HepG2 (cell line): ENCODE data around the gene MEAF6. TPM values are rescaled to one million over a fixed set of nuclear protein-coding genes. Genes with fewer than 3 reads are reported as not detected.
A peak's percentile ranks its signal among the peaks of the same experiment; 100 is the strongest.

Experiments
- ATAC-seq: fragments of 200-7000 bp; cut with Tn5 transposase; 3 replicates; pipeline ENCODE4 v1.9.1; 2020; ENCODE audit warnings: mild to moderate bottlenecking, moderate library complexity
- BruUV-seq: library from RNA; stranded (reverse); fragments of 400-500 nt; replicated peaks from 2 replicates; lab custom pipeline; 2021; lab: Mats Ljungman, UMichigan
- CTCF ChIA-PET: fragments of 300-600 bp; formaldehyde crosslinking; extraction: SDS; loops from one replicate; lab custom pipeline; 2021; ENCODE audit warnings: low total read pairs, inconsistent platforms, low intra/inter-chr PET ratio; lab: Yijun Ruan, JAX
- POLR2A ChIA-PET: fragments of 350-600 bp; sonication (Branson Sonifier 250); formaldehyde crosslinking; loops from one replicate; lab custom pipeline; 2020; ENCODE audit warnings: antibody characterized with exemption, inconsistent platforms; lab: Yijun Ruan, JAX
- DNase-seq: peaks from one replicate; pipeline ENCODE4 v3.0.0-alpha.2; 2015; ENCODE audit warnings: low spot score
- FAIRE-seq: peaks from 3 replicates; lab custom pipeline; 2011; peaks lifted over from hg19 to GRCh38; lab: Jason Lieb, UNC
- H2AFZ ChIP-seq: one replicate; pipeline ENCODE4 v1.6.1; 2011; ENCODE audit warnings: low read length, inconsistent platforms
- H3K27ac ChIP-seq: fragments of 300-600 bp; 3 replicates; pipeline ENCODE4 v1.8.0; 2011; ENCODE audit warnings: mixed run types, mild to moderate bottlenecking, mixed read lengths, low read length, inconsistent platforms; ENCODE audit not compliant: insufficient read depth; ENCODE audit errors: extremely low read length
- H3K27me3 ChIP-seq, 2 experiments: fragments of 200-600 bp in 1 of 2; 2 replicates in 1 of 2; 3 replicates in 1 of 2; pipeline versions ENCODE4 v1.6.0 to v1.8.0; 2011; ENCODE audit warnings: low read length in 2 of 2, mild to moderate bottlenecking in 2 of 2, moderate library complexity in 2 of 2, inconsistent platforms in 1 of 2; ENCODE audit not compliant: insufficient read depth in 2 of 2, control insufficient read depth in 1 of 2
- H3K36me3 ChIP-seq, 2 experiments: fragments of 200-600 bp in 1 of 2; replicated peaks in 1 of 2; 2 replicates in 1 of 2; 3 replicates in 1 of 2; pipeline versions ENCODE4 v1.5.1 to v1.8.0; 2011; ENCODE audit warnings: low read length in 2 of 2, inconsistent platforms in 1 of 2; ENCODE audit not compliant: insufficient read depth in 2 of 2, control insufficient read depth in 1 of 2
- H3K4me1 ChIP-seq: 2 replicates; pipeline ENCODE4 v1.5.1; 2012; ENCODE audit warnings: low read length, inconsistent platforms; ENCODE audit not compliant: insufficient read depth
- H3K4me2 ChIP-seq: 2 replicates; pipeline ENCODE4 v1.6.0; 2011; ENCODE audit warnings: low read depth, low read length, inconsistent platforms
- H3K4me3 ChIP-seq, 3 experiments: fragments of 200-600 bp in 1 of 3; sonication (generic), shearing (Covaris generic) in 1 of 3; replicated peaks in 1 of 3; 2 replicates each; pipeline ENCODE4 v1.5.1; 2011 to 2016; ENCODE audit warnings: low read length in 3 of 3, inconsistent platforms in 2 of 3, low read depth in 2 of 3, mild to moderate bottlenecking in 2 of 3, control low read depth in 1 of 3, mixed read lengths in 1 of 3; ENCODE audit not compliant: insufficient read depth in 1 of 3
- H3K79me2 ChIP-seq: one replicate; pipeline ENCODE4 v1.6.1; 2011; ENCODE audit warnings: low read length, inconsistent platforms; ENCODE audit not compliant: insufficient read depth
- H3K9ac ChIP-seq: 2 replicates; pipeline ENCODE4 v1.6.0; 2011; ENCODE audit warnings: mild to moderate bottlenecking, low read depth, low read length, inconsistent platforms; ENCODE audit not compliant: insufficient read depth
- H3K9me3 ChIP-seq: 2 replicates; pipeline ENCODE4 v1.5.1; 2012; ENCODE audit warnings: mild to moderate bottlenecking, low read length
- H4K20me1 ChIP-seq: 2 replicates; pipeline ENCODE4 v1.6.0; 2011; ENCODE audit warnings: inconsistent platforms, mild to moderate bottlenecking, low read length, moderate library complexity; ENCODE audit not compliant: insufficient read depth
- HNF4A ChIP-seq: sonication (generic); formaldehyde crosslinking; IDR thresholded peaks from 2 replicates; pipeline ENCODE4 v1.4.0; 2020; ENCODE audit warnings: missing genetic modification reagents
- SUZ12 ChIP-seq: fragments of 150-350 bp; IDR thresholded peaks from 2 replicates; pipeline ENCODE4 v1.6.1; 2014; ENCODE audit warnings: low read depth, low read length
- TBL1XR1 ChIP-seq: fragments of 150-350 bp; IDR thresholded peaks from 2 replicates; pipeline ENCODE4 v1.6.1; 2014; ENCODE audit warnings: borderline replicate concordance, low read length; ENCODE audit not compliant: partially characterized antibody
- ZFP37 ChIP-seq: sonication (generic); formaldehyde crosslinking; IDR thresholded peaks from 2 replicates; pipeline ENCODE4 v1.4.0; 2020; ENCODE audit warnings: missing genetic modification reagents, borderline replicate concordance
- ZNF234 ChIP-seq: sonication (generic); formaldehyde crosslinking; conservative IDR thresholded peaks from 2 replicates; pipeline ENCODE4 v1.5.1; 2020; ENCODE audit warnings: mild to moderate bottlenecking, missing genetic modification reagents
- ZNF589 ChIP-seq: sonication (generic); formaldehyde crosslinking; conservative IDR thresholded peaks from 2 replicates; pipeline ENCODE4 v1.8.0; 2022; ENCODE audit warnings: mild to moderate bottlenecking, moderate library complexity, missing genetic modification reagents
- ZNF780A ChIP-seq: sonication (generic); formaldehyde crosslinking; IDR thresholded peaks from 2 replicates; pipeline ENCODE4 v1.8.0; 2022; ENCODE audit warnings: mild to moderate bottlenecking, missing genetic modification reagents, moderate library complexity
- ZNF788 ChIP-seq: sonication (generic); formaldehyde crosslinking; IDR thresholded peaks from 2 replicates; pipeline ENCODE4 v1.5.0; 2020; ENCODE audit warnings: mild to moderate bottlenecking, missing genetic modification reagents, borderline replicate concordance
- WGBS: methylation state at CpG from one replicate; pipeline ENCODE4 v1.1.6; 2017; ENCODE audit warnings: low lambda C conversion rate; 5-methylcytosine and 5-hydroxymethylcytosine counted together
- in situ Hi-C: cut with HindIII; loops from 2 replicates; pipeline ENCODE4 v1.10.0; 2017; ENCODE audit warnings: low pct_unique_long_range_greater_than_20kb; ENCODE audit not compliant: extremely low pct_ligation_motif_present
- intact Hi-C: fragments of 100-400 bp; cut with micrococcal nuclease; formaldehyde crosslinking; loops from one replicate; pipeline ENCODE4 v1.10.0; 2022; ENCODE audit not compliant: unreplicated experiment
- polyA plus RNA-seq, 8 experiments: library from polyadenylated mRNA; depleted of rRNA in 3 of 8; stranded (reverse) in 7 of 8; unstranded in 1 of 8; fragments of >200 nt; fragmentation: Illumina TruSeq in 4 of 8; extraction: Trizol in 4 of 8; gene quantifications; 2 replicates each; pipeline versions ENCODE4 v1.2.1 to v1.2.3, GENCODE V29; 2011 to 2016; ENCODE audit warnings: low read depth in 4 of 8, missing spikeins in 1 of 8, mixed read lengths in 1 of 8; ENCODE audit not compliant: insufficient read depth in 1 of 8
- total RNA-seq, 5 experiments: library from RNA; depleted of rRNA; stranded (reverse); fragments of >200 nt; fragmentation: Illumina TruSeq; extraction: Trizol; gene quantifications; 2 replicates each; pipeline ENCODE4 v1.2.3, GENCODE V29; 2016; ENCODE audit warnings: low read depth in 1 of 5
- TF ChIP-seq, protein P1 (sequence below): IDR thresholded peaks from 2 replicates; pipeline ENCODE4 v1.6.1; 2016; ENCODE audit warnings: missing biosample characterization, missing genetic modification reagents, low read depth
- TF ChIP-seq, protein P2 (sequence below): sonication (generic); formaldehyde crosslinking; IDR thresholded peaks from 2 replicates; pipeline ENCODE4 v1.4.0; 2020; ENCODE audit warnings: mild to moderate bottlenecking, low read depth, missing genetic modification reagents
- TF ChIP-seq, protein P3 (sequence below): sonication (generic); formaldehyde crosslinking; IDR thresholded peaks from 2 replicates; pipeline ENCODE4 v1.5.1; 2020; ENCODE audit warnings: missing genetic modification reagents, mild to moderate bottlenecking, borderline replicate concordance
- TF ChIP-seq, protein P4 (sequence below): sonication (generic); formaldehyde crosslinking; IDR thresholded peaks from 2 replicates; pipeline ENCODE4 v1.4.0; 2020; ENCODE audit warnings: mild to moderate bottlenecking, missing genetic modification reagents, borderline replicate concordance

MEAF6 gene
- total and polyA plus RNA-seq, 2 of the 13 experiments (the other 11 are each of a cell fraction or from before 2014, with no cell fraction given): 29.5 to 45.6 TPM

DNA sequence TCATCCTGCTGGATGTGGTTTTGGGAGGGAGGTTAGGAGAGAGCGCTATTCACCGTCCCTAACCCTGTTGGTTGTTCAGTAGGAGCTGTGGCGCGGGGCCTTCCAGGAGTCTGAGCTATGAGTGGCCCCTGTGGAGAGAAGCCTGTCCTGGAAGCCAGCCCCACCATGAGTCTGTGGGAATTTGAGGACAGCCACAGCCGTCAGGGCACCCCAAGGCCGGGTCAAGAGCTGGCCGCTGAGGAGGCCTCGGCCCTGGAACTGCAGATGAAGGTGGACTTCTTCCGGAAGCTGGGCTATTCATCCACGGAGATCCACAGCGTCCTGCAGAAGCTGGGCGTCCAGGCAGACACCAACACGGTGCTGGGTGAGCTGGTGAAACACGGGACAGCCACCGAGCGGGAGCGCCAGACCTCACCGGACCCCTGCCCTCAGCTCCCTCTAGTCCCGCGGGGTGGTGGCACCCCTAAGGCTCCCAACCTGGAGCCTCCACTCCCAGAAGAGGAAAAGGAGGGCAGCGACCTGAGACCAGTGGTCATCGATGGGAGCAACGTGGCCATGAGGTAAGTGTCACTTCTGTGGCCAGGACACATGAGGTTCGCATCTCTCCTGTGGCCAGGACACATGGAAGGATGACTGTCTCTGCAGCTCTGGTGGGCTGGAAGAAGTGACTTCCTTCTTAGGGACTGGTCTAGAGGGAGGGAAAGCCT is 39.0 kb downstream of the MEAF6 start:
- H3K4me1 ChIP-seq: peaks cover 86% of the 10 kb centered on the region
- intact Hi-C loops: loop anchor here (10.0 kb wide), 1 partner anchor 219 kb away; the partner anchor contains the start of gene CDCA8
- FAIRE-seq (no peak), ATAC-seq (no peak), DNase-seq (no peak)
- no TSS peak for BruUV-seq
- CTCF ChIA-PET: no interaction called here
- H3K27me3 ChIP-seq: no peaks in the 10 kb centered on the region; a peak in 1 of 5 replicates
- H2AFZ ChIP-seq: no peak overlapping the region
- peak overlapping the region; percentile 96 for H3K4me2 ChIP-seq
- peak overlapping the region; percentile 83 for H3K9ac ChIP-seq
- in situ Hi-C loops: no loop called here
- peaks cover 0 to 3% of the 10 kb centered on the region in 2 experiments; a peak in 4 of 5 replicates for H3K36me3 ChIP-seq
- peaks cover 17% of the 10 kb centered on the region; the same call in 1 of the 2 replicates for H4K20me1 ChIP-seq
- no peaks in the 10 kb centered on the region for H3K9me3 ChIP-seq
- peak overlapping the region; percentile 65 to 85 (median 80) for H3K4me3 ChIP-seq
- peak overlapping the region; percentile 64 for H3K27ac ChIP-seq
- POLR2A ChIA-PET: interaction anchor here (0.6 to 6.1 kb wide), 15 partner anchors 7 to 384 kb away, joined by 3 to 57 read pairs (median 5); partner anchors contain the start of genes MEAF6 and MTF1
- H3K79me2 ChIP-seq: peaks cover 42% of the 10 kb centered on the region
- 10% methylated on average over 4 of the region's 24 CpGs for WGBS
- TF ChIP-seq ZNF780A (CRISPR knock-in tag) (no peak), SUZ12 (no peak), HNF4A (CRISPR knock-in tag) (no peak), ZNF788 (CRISPR knock-in tag) (0 out of 2 replicates have a peak, but pooled peaks have one; percentile 36), ZNF589 (CRISPR knock-in tag) (no peak), ZNF234 (CRISPR knock-in tag) (no peak), ZFP37 (CRISPR knock-in tag) (no peak), TBL1XR1 (no peak)
- TF ChIP-seq, protein P1, sequence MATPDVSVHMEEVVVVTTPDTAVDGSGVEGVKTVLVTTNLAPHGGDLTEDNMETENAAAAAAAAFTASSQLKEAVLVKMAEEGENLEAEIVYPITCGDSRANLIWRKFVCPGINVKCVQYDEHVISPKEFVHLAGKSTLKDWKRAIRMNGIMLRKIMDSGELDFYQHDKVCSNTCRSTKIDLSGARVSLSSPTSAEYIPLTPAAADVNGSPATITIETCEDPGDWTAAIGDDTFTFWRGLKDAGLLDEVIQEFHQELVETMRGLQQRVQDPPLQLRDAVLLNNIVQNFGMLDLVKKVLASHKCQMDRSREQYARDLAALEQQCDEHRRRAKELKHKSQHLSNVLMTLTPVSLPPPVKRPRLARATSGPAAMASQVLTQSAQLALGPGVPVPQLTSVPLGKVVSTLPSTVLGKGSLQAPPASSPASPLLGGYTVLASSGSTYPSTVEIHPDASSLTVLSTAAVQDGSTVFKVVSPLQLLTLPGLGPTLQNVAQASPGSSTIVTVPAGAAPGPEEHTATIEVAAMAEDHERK: no peak
- TF ChIP-seq, protein P2, sequence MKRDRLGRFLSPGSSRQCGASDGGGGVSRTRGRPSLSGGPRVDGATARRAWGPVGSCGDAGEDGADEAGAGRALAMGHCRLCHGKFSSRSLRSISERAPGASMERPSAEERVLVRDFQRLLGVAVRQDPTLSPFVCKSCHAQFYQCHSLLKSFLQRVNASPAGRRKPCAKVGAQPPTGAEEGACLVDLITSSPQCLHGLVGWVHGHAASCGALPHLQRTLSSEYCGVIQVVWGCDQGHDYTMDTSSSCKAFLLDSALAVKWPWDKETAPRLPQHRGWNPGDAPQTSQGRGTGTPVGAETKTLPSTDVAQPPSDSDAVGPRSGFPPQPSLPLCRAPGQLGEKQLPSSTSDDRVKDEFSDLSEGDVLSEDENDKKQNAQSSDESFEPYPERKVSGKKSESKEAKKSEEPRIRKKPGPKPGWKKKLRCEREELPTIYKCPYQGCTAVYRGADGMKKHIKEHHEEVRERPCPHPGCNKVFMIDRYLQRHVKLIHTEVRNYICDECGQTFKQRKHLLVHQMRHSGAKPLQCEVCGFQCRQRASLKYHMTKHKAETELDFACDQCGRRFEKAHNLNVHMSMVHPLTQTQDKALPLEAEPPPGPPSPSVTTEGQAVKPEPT (CRISPR knock-in tag): no peak
- TF ChIP-seq, protein P3, sequence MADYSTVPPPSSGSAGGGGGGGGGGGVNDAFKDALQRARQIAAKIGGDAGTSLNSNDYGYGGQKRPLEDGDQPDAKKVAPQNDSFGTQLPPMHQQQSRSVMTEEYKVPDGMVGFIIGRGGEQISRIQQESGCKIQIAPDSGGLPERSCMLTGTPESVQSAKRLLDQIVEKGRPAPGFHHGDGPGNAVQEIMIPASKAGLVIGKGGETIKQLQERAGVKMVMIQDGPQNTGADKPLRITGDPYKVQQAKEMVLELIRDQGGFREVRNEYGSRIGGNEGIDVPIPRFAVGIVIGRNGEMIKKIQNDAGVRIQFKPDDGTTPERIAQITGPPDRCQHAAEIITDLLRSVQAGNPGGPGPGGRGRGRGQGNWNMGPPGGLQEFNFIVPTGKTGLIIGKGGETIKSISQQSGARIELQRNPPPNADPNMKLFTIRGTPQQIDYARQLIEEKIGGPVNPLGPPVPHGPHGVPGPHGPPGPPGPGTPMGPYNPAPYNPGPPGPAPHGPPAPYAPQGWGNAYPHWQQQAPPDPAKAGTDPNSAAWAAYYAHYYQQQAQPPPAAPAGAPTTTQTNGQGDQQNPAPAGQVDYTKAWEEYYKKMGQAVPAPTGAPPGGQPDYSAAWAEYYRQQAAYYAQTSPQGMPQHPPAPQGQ: no peak
- TF ChIP-seq, protein P4, sequence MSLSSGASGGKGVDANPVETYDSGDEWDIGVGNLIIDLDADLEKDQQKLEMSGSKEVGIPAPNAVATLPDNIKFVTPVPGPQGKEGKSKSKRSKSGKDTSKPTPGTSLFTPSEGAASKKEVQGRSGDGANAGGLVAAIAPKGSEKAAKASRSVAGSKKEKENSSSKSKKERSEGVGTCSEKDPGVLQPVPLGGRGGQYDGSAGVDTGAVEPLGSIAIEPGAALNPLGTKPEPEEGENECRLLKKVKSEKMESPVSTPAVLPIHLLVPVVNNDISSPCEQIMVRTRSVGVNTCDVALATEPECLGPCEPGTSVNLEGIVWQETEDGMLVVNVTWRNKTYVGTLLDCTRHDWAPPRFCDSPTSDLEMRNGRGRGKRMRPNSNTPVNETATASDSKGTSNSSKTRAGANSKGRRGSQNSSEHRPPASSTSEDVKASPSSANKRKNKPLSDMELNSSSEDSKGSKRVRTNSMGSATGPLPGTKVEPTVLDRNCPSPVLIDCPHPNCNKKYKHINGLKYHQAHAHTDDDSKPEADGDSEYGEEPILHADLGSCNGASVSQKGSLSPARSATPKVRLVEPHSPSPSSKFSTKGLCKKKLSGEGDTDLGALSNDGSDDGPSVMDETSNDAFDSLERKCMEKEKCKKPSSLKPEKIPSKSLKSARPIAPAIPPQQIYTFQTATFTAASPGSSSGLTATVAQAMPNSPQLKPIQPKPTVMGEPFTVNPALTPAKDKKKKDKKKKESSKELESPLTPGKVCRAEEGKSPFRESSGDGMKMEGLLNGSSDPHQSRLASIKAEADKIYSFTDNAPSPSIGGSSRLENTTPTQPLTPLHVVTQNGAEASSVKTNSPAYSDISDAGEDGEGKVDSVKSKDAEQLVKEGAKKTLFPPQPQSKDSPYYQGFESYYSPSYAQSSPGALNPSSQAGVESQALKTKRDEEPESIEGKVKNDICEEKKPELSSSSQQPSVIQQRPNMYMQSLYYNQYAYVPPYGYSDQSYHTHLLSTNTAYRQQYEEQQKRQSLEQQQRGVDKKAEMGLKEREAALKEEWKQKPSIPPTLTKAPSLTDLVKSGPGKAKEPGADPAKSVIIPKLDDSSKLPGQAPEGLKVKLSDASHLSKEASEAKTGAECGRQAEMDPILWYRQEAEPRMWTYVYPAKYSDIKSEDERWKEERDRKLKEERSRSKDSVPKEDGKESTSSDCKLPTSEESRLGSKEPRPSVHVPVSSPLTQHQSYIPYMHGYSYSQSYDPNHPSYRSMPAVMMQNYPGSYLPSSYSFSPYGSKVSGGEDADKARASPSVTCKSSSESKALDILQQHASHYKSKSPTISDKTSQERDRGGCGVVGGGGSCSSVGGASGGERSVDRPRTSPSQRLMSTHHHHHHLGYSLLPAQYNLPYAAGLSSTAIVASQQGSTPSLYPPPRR (CRISPR knock-in tag): no peak
